ENCODE data around the gene CKAP4. TPM values are rescaled to one million over a fixed set of nuclear protein-coding genes. Genes with fewer than 3 reads are reported as not detected.

The CKAP4 gene
- total RNA-seq, 6 experiments from 2014 or later, result 16.8 to 43.7 (median 28.3) TPM

DNA sequence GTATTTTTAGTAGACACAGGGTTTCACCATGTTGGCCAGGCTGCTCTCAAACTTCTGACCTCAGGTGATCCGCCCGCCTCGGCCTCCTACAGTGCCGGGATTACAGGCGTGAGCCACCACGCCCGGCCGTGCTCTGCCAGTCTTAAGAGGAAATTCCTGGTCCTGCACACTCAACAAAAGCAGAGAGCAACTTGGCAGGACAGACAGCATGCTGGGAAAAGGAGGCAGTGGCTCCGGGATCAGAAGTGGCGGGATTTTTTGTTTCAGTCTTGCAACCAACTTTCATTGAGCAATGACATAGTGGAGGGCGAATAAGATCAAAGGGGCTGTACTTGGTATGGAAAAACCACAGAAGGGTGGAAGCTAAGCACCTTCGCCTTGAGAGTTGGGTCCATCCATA, 2.1 kb downstream of the CKAP4 start:
- Histone ChIP-seq H3K36me3 (peaks cover 0 to 1% (median 0%) of the 10 kb centered on the region in 4 donors), H3K4me1 (peaks cover 0 to 17% (median 9%) of the 10 kb centered on the region in 4 donors), H3K27ac (no peak overlapping the region), H3K9me3 (no peaks in the 10 kb centered on the region), H3K4me3 (no peak overlapping the region), H3K27me3 (no peaks in the 10 kb centered on the region)
- 75% methylated on average over 7 of the region's 12 CpGs for WGBS (ENCODE audit: insufficient coverage, low coverage, low lambda C conversion rate, missing lambda C conversion rate)
- DNase-seq, result peak in 1 of 3 donors; percentile 43
- intact Hi-C loops (cut with DNase I), result no loop called here
- no peak for TF ChIP-seq POLR2A (IDR thresholded peaks at IDR 0.05)
- TF ChIP-seq, protein P1, sequence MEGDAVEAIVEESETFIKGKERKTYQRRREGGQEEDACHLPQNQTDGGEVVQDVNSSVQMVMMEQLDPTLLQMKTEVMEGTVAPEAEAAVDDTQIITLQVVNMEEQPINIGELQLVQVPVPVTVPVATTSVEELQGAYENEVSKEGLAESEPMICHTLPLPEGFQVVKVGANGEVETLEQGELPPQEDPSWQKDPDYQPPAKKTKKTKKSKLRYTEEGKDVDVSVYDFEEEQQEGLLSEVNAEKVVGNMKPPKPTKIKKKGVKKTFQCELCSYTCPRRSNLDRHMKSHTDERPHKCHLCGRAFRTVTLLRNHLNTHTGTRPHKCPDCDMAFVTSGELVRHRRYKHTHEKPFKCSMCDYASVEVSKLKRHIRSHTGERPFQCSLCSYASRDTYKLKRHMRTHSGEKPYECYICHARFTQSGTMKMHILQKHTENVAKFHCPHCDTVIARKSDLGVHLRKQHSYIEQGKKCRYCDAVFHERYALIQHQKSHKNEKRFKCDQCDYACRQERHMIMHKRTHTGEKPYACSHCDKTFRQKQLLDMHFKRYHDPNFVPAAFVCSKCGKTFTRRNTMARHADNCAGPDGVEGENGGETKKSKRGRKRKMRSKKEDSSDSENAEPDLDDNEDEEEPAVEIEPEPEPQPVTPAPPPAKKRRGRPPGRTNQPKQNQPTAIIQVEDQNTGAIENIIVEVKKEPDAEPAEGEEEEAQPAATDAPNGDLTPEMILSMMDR (IDR thresholded peaks at IDR 0.05), result no peak
- no peak for ATAC-seq

DNA sequence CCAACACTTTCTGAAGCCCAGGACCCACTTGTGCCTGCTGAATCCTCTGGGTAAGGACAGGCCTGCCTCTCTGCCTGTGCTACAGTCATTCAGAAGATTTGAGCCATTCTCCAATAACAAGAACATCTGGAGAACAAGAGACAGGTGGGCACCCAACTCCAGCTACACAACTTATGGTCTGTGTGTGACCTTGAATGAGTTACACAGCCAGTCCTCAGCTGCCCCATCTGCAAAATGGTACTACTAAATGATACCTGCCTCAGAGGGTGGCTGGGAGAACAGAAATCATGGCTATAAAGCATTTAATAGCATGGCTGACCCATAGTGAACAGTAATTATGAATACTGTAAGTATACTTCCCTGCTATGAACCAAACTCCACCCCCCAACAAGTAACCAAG, 4.2 kb downstream of the CKAP4 start:
- no peak overlapping the region for H3K27ac ChIP-seq
- no peaks in the 10 kb centered on the region for H3K27me3 ChIP-seq
- intact Hi-C loops (cut with DNase I), result no loop called here
- TF ChIP-seq, protein P1 (IDR thresholded peaks at IDR 0.05), result no peak
- no peak for TF ChIP-seq POLR2A (IDR thresholded peaks at IDR 0.05)
- no peaks in the 10 kb centered on the region for H3K9me3 ChIP-seq
- DNase-seq, result peak in 1 of 3 donors; percentile 17
- H3K4me1 ChIP-seq, result peaks cover 0 to 15% (median 7%) of the 10 kb centered on the region in 4 donors
- no peak for ATAC-seq
- peaks cover 0 to 20% (median 11%) of the 10 kb centered on the region in 4 donors for H3K36me3 ChIP-seq
- no peak overlapping the region for H3K4me3 ChIP-seq

DNA sequence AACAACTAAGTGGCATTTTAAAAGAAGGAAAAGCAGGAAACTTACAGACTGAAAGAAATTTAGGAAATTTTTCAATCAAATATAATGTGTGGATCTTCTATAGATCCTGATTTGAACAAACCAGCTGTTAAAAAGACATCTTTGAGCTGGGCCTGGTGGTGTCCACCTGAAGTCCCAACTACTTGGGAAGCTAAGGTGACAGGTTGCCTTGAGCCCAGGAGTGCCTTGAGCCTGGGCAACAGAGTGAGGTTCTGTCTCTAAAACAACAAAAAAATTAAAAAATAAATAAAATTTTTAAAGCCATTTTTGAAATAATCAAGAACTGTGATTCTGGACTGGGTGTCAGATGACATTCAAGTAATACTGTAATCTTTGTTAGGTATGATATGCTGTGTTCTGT, 7.0 kb downstream of the CKAP4 start:
- DNase-seq (no peak), ATAC-seq (no peak)
- H3K9me3 ChIP-seq, result no peaks in the 10 kb centered on the region
- TF ChIP-seq POLR2A (IDR thresholded peaks at IDR 0.05), result no peak
- peaks cover 0 to 3% (median 1%) of the 10 kb centered on the region in 4 donors for H3K4me1 ChIP-seq
- H3K4me3 ChIP-seq, result no peak overlapping the region
- no peaks in the 10 kb centered on the region for H3K27me3 ChIP-seq
- intact Hi-C loops (cut with DNase I), result no loop called here
- H3K27ac ChIP-seq, result no peak overlapping the region
- peaks cover 0 to 24% (median 13%) of the 10 kb centered on the region in 4 donors for H3K36me3 ChIP-seq

DNA sequence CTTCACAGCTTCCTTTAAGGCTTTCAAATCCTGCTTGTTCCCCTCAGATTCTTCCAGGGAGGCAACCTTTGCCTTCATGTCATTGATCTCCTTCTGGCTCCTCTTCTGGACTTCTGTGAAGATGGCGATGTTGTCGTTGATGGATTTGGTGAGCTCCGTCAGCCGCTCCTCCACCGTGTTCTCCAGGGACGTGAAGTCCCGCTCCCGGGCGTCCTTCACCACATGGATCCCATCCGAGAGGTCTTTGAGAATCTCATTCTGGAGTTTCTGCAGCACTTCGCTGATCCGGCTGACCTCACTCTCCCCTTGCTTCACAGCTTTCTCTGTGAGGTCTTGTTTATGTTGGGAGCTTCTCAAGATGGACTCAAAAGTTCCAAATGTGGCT, 7.9 kb downstream of the CKAP4 start:
- H3K9me3 ChIP-seq, result no peaks in the 10 kb centered on the region
- peak in 1 of 3 donors; percentile 31 for DNase-seq
- no peak overlapping the region for H3K4me3 ChIP-seq
- no peak for TF ChIP-seq POLR2A (IDR thresholded peaks at IDR 0.05)
- TF ChIP-seq, protein P1 (IDR thresholded peaks at IDR 0.05), result no peak
- 88% methylated on average over 8 of the region's 12 CpGs for WGBS (ENCODE audit: insufficient coverage, low coverage, low lambda C conversion rate, missing lambda C conversion rate)
- H3K27ac ChIP-seq, result no peak overlapping the region
- no peaks in the 10 kb centered on the region for H3K4me1 ChIP-seq
- no peak for ATAC-seq
- H3K27me3 ChIP-seq, result no peaks in the 10 kb centered on the region
- intact Hi-C loops (cut with DNase I), result loop anchor here in 1 of 2 donors (5.0 kb wide), 1 partner anchor 42 kb away; no protein-coding TSS in a partner anchor
- peaks cover 0 to 24% (median 13%) of the 10 kb centered on the region in 4 donors for H3K36me3 ChIP-seq

DNA sequence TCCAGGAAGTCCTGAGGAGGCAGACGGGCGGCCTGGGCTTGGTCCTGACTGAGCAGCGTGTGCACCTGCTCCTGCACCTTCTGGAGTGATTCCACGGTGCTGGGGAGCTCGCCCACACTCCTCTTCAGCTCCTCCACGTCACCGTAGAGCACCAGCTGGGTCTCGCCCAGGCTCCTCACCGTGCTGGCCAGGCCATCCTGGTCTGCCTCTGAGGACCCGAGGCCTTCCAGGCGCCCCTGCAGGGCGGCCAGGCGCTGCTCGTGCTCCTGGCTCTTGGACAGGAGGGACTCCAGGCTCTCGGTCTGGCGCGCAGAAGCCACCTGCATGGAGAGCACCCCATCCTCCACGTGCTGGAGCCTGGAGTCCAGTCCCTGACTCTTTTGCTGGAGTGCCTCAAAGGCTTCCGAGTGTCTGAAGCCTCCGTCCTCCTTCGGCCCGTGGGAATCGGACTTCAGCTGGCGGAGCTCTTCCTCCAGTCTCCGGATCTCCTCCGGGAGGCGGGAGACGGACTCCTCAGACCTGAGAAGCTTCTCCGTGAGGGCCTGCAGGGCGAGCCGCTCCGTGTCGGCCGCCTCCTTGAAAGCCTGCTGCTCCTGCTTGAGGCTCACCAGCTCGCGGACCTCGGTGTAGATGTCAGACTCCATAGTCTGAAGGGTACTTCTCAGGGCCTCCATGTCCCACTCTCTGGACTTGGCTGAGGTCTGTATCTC, 8.4 kb downstream of the CKAP4 start:
- H3K4me3 ChIP-seq, result no peak overlapping the region
- H3K9me3 ChIP-seq, result no peaks in the 10 kb centered on the region
- ATAC-seq, result peak in 1 of 4 donors; percentile 31
- no peak overlapping the region for H3K27ac ChIP-seq
- peak in 1 of 3 donors; percentile 41 for DNase-seq
- TF ChIP-seq POLR2A (IDR thresholded peaks at IDR 0.05), result no peak
- TF ChIP-seq, protein P1 (IDR thresholded peaks at IDR 0.05), result no peak
- WGBS (ENCODE audit: insufficient coverage, low coverage, low lambda C conversion rate, missing lambda C conversion rate), result 100% methylated on average over 7 of the region's 37 CpGs
- H3K4me1 ChIP-seq, result no peaks in the 10 kb centered on the region
- H3K36me3 ChIP-seq, result peaks cover 0 to 24% (median 13%) of the 10 kb centered on the region in 4 donors
- no peaks in the 10 kb centered on the region for H3K27me3 ChIP-seq
- intact Hi-C loops (cut with DNase I), result loop anchor here in 1 of 2 donors (5.0 kb wide), 1 partner anchor 43 kb away; no protein-coding TSS in a partner anchor
